GM12874 (cell line): ENCODE measurements around the gene GMPR.

Source experiments
- TF ChIP-seq, protein P1 (sequence below): IDR thresholded peaks from 2 replicates; pipeline ENCODE4 v1.5.1; 2011; ENCODE audit warnings: low read depth, mild to moderate bottlenecking, control low read depth, low read length, moderate library complexity; ENCODE audit not compliant: insufficient read depth

The GMPR gene

DNA sequence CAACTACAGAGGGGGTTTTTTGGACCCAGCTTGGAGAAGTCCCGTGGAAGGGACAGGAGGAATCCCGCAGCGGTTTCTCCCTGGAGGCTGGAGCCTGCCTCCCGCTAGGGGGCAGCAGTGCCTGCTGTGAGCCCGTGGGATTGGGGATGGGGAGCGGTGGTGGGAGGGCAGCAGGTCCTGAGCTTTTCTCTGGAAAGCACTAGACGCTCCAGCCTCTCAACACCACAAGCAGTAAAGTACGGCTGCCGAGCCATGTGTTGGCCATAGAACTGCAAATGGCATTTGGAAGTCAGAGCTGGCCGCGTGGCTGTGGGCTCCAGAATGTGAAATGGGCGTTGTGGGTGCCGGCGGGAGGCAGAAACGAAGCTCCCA lies 47.8 kb downstream of the GMPR start:
- TF ChIP-seq, protein P1, sequence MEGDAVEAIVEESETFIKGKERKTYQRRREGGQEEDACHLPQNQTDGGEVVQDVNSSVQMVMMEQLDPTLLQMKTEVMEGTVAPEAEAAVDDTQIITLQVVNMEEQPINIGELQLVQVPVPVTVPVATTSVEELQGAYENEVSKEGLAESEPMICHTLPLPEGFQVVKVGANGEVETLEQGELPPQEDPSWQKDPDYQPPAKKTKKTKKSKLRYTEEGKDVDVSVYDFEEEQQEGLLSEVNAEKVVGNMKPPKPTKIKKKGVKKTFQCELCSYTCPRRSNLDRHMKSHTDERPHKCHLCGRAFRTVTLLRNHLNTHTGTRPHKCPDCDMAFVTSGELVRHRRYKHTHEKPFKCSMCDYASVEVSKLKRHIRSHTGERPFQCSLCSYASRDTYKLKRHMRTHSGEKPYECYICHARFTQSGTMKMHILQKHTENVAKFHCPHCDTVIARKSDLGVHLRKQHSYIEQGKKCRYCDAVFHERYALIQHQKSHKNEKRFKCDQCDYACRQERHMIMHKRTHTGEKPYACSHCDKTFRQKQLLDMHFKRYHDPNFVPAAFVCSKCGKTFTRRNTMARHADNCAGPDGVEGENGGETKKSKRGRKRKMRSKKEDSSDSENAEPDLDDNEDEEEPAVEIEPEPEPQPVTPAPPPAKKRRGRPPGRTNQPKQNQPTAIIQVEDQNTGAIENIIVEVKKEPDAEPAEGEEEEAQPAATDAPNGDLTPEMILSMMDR, result peak; percentile 95

- TF ChIP-seq, protein P1, result no peak
These were observed 49.8 kb downstream of the GMPR start for GRCh38 chr6:16288163-16288562.

GRCh38 chr6:16291739-16292138 lies 53.4 kb downstream of the GMPR start:
- TF ChIP-seq, protein P1, result no peak

DNA sequence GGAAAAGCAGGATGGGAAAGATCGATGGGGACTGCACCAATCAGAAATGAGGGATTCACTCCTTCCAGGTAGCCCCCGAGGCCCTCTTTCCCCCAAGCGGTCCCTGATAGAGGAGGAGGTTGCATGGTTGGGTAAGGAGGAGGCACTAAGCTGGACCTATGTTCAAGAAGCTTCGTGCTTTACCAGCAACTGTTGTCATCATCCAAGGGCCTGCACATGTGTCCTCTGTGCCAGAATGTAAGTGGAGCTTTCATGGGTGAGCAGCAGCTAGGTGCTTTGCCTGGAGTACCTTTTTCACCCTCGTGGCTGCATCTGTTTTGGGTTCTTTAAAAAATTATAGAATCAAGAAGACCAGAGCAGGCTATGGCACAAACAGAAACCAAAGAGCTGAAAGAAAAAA lies 54.0 kb downstream of the GMPR start:
- TF ChIP-seq, protein P1, result no peak

DNA sequence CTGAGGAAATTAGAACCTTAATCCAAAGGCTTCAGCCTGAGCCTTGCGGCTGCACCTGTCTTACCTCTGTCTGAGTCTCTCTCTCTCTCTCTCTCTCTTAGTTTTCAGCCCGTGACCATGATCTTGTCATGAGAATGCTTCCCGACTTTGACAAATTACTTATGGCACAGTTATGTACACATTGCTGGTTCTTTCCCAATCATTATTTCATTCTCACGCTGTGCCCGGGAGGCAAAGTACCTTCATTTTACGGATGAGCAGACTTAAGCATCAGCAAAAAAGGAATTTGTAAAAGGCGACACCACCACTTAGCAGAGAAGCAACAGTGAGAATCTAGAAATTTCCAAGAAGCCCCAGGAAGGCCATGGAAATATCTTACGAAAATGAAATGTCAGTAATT lies 54.6 kb downstream of the GMPR start:
- TF ChIP-seq, protein P1, result no peak

DNA sequence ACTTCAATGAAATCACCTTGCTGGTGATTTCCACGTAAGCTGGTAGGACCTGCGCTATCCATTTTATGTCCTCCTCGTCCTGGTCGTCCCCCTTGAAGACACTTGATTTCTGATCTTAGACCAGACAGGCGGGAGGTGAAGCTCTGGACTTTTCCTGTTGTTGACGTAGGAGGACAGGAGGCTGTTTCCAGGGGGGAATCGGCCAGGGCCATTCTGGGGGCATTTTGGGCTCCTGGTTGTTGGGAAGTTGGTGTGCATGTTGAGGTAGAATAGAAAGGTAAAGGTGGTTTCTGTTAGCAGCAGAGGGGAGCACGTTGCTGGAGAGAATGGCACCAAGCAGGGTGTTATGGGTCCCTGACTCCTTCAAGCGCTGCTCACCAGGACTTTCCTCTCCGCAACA lies 56.0 kb downstream of the GMPR start:
- TF ChIP-seq, protein P1, result no peak

DNA sequence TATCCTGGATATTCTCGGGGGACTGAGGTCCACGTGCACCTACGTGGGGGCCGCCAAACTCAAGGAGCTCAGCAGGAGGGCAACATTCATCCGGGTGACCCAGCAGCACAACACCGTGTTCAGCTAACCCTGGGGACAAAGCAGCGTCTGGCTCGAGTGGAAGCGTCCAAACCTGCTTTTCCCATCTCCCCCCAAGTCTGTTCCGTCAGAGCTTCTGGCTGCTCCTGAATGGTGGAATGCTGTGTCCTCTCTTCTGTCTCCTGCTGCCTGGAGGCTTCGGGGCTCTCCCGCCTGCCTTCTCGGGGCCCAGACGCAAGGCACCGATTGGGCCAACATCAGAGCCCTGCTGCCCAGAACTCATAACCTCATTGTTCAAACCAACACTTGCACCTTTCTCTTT lies 56.7 kb downstream of the GMPR start:
- TF ChIP-seq, protein P1, result no peak

GRCh38 chr6:16295471-16295870 lies 57.1 kb downstream of the GMPR start:
- TF ChIP-seq, protein P1, result no peak
